Measurements from ENCODE around the gene FBLN1.

- no peak for TF ChIP-seq CTCF (conservative IDR thresholded peaks at IDR 0.05)
- no peak for TF ChIP-seq EZH2 (IDR thresholded peaks at IDR 0.05; ENCODE audit: low read depth)
These were observed 18.5 kb downstream of the FBLN1 start for GRCh38 chr22:45521178-45521577.

Data from PC-9 (cell line).